Measurements from ENCODE around the gene GNAQ. TPM values are rescaled to one million over a fixed set of nuclear protein-coding genes. Genes with fewer than 3 reads are reported as not detected.

Gene GNAQ
- total and polyA plus RNA-seq, 4 donors, result 6.8 to 19.6 (median 12.6) TPM

- Histone ChIP-seq H3K4me1 (ENCODE audit: control insufficient read depth in 4 of 4, insufficient read depth in 4 of 4, low read length in 3 of 4) (no peaks in the 10 kb centered on the region), H3K4me3 (ENCODE audit: low read depth in 1 of 3, low read length in 3 of 3) (no peak overlapping the region), H3K9ac (ENCODE audit: low read depth in 1 of 2, low read length in 2 of 2) (no peak overlapping the region), H3K27me3 (ENCODE audit: control insufficient read depth in 4 of 4, insufficient read depth in 4 of 4, low read length in 3 of 4) (no peaks in the 10 kb centered on the region), H3K9me3 (ENCODE audit: control insufficient read depth in 4 of 4, low read length in 3 of 4) (no peaks in the 10 kb centered on the region), H3K36me3 (ENCODE audit: control insufficient read depth in 4 of 4, insufficient read depth in 3 of 4, low read depth in 1 of 4, low read length in 3 of 4) (no peaks in the 10 kb centered on the region), H3K27ac (ENCODE audit: low read depth in 1 of 2, low read length in 2 of 2) (no peak overlapping the region)
- no peak for TF ChIP-seq NR2F2 (IDR thresholded peaks at IDR 0.05)
- TF ChIP-seq FOXA2 (IDR thresholded peaks at IDR 0.05), result no peak
- no peak for DNase-seq (ENCODE audit: low spot score)
- 90% methylated on average over 4 of the region's 4 CpGs for WGBS
These were observed 12.6 kb upstream of the GNAQ start for GRCh38 chr9:78044189-78044588.

GRCh38 chr9:78041971-78042370, 10.4 kb upstream of the GNAQ start:
- no peak overlapping the region for H3K27ac ChIP-seq (ENCODE audit: low read depth in 1 of 2, low read length in 2 of 2)
- no peaks in the 10 kb centered on the region for H3K27me3 ChIP-seq (ENCODE audit: control insufficient read depth in 4 of 4, insufficient read depth in 4 of 4, low read length in 3 of 4)
- no peaks in the 10 kb centered on the region for H3K9me3 ChIP-seq (ENCODE audit: control insufficient read depth in 4 of 4, low read length in 3 of 4)
- TF ChIP-seq TAF1 (conservative IDR thresholded peaks at IDR 0.05) (no peak), YY1 (IDR thresholded peaks at IDR 0.05) (no peak), SP1 (IDR thresholded peaks at IDR 0.05) (no peak), CTCF (IDR thresholded peaks at IDR 0.05; ENCODE audit: low read depth, low read length, missing input control) (no peak), FOXA2 (IDR thresholded peaks at IDR 0.05) (no peak), HNF4G (IDR thresholded peaks at IDR 0.05) (no peak), GABPA (IDR thresholded peaks at IDR 0.05 in 1 of 2, conservative IDR thresholded peaks at IDR 0.05 in 1 of 2) (no peak), RAD21 (IDR thresholded peaks at IDR 0.05) (no peak), REST (IDR thresholded peaks at IDR 0.05) (no peak), RXRA (IDR thresholded peaks at IDR 0.05) (no peak), HNF4A (conservative IDR thresholded peaks at IDR 0.05) (no peak), FOXA1 (IDR thresholded peaks at IDR 0.05) (no peak), EGR1 (IDR thresholded peaks at IDR 0.05; ENCODE audit: low read depth in 2 of 2) (no peak), JUND (IDR thresholded peaks at IDR 0.05) (no peak), MAX (IDR thresholded peaks at IDR 0.05) (no peak), NR2F2 (IDR thresholded peaks at IDR 0.05) (no peak), ZBTB33 (IDR thresholded peaks at IDR 0.05) (no peak)
- no peak overlapping the region for H3K4me3 ChIP-seq (ENCODE audit: low read depth in 1 of 3, low read length in 3 of 3)
- H3K9ac ChIP-seq (ENCODE audit: low read depth in 1 of 2, low read length in 2 of 2), result no peak overlapping the region
- WGBS, result 94% methylated on average over 2 of the region's 2 CpGs
- DNase-seq (ENCODE audit: low spot score), result no peak
- no peaks in the 10 kb centered on the region for H3K4me1 ChIP-seq (ENCODE audit: control insufficient read depth in 4 of 4, insufficient read depth in 4 of 4, low read length in 3 of 4)
- no peaks in the 10 kb centered on the region for H3K36me3 ChIP-seq (ENCODE audit: control insufficient read depth in 4 of 4, insufficient read depth in 3 of 4, low read depth in 1 of 4, low read length in 3 of 4)
